Astrocyte of the spinal cord (primary cell): Measurements from ENCODE around the gene PARPBP.
A peak's percentile ranks its signal among the peaks of the same experiment; 100 is the strongest.

Source experiments
- DNase-seq: peaks from one replicate; pipeline ENCODE4 v3.0.0; 2011; ENCODE audit warnings: low read depth, low spot score
- H3K4me3 ChIP-seq: 2 replicates; pipeline ENCODE4 v1.5.1; 2011; ENCODE audit warnings: low read depth, mild to moderate bottlenecking, low read length, moderate library complexity
- in situ Hi-C: cut with HindIII; loops from 2 replicates; pipeline ENCODE4 v1.10.0; 2017; ENCODE audit warnings: low sequenced_read_pairs
- TF ChIP-seq, protein P1 (sequence below): IDR thresholded peaks from 2 replicates; pipeline ENCODE4 v1.5.1; 2012; ENCODE audit warnings: low read depth, mild to moderate bottlenecking, low read length, inconsistent platforms

The PARPBP gene

DNA sequence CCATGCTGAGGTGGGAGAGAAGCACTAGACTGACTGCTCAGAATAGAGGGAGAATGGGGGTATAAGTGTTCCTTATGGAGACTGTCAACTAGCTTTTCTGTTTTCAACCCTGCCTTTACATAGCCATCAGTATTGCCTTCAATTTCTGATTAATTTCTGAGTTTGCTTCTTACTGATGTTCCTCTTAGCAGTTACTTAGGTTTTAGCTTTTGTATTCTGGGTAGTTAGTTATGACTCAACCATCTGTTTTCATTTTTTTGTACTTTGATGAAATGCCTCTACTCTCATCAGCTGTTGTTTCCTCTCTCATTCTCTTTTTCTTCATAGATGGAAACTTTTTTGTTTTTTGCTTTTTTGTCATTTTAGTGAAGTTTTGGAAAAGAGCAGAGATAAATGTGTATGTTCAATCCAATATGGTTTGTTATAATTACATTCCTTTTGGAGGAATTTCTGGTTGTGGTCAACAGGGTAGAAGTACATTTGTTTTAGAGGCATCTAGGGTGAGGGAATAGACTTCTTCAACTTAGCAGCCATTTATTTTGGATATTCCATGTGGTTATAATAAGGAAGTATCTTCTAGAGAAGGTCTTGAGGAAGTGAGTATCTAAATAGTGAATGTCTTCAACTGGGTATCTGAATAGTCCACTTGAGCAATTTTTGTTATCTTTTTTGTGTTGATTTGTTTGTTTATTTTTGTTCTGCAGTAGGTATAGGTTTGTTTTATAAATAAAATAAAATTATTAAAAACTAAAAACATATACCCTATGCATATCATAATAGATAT, 48.0 kb downstream of the PARPBP start:
- H3K4me3 ChIP-seq: no peak overlapping the region
- TF ChIP-seq, protein P1, sequence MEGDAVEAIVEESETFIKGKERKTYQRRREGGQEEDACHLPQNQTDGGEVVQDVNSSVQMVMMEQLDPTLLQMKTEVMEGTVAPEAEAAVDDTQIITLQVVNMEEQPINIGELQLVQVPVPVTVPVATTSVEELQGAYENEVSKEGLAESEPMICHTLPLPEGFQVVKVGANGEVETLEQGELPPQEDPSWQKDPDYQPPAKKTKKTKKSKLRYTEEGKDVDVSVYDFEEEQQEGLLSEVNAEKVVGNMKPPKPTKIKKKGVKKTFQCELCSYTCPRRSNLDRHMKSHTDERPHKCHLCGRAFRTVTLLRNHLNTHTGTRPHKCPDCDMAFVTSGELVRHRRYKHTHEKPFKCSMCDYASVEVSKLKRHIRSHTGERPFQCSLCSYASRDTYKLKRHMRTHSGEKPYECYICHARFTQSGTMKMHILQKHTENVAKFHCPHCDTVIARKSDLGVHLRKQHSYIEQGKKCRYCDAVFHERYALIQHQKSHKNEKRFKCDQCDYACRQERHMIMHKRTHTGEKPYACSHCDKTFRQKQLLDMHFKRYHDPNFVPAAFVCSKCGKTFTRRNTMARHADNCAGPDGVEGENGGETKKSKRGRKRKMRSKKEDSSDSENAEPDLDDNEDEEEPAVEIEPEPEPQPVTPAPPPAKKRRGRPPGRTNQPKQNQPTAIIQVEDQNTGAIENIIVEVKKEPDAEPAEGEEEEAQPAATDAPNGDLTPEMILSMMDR: no peak
- in situ Hi-C loops: no loop called here
- peak; percentile 14 for DNase-seq

DNA sequence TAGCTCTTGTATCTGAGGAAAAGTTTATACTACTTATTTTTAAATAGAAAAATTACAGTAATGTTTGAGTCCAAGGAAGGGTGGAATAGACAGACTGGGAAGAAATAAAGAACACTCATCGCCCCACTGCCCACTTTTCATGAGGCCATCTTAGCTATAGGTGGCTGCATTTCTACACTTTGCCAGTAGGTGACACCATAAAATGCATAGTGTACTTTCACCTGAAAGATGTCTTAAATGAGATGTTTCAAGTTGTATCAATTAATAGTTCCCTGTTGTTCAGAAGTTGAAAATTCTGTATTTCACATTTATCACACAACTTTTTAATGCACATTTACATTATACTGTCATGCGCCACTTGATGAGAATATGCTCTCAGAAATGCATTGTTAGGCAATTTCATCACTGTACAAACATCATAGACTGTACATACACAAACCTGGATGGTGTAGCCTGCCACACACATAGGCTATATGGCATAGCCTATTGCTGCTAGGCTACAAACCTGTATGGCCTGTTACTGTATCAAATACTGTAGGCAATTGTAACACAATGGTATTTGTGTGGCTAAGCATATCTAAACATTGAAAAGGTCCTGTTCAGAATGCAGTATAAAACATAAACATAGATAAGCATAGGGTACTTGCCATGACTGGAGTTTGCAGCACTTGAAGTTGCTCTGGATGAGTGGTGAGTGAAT, 50.1 kb downstream of the PARPBP start:
- in situ Hi-C loops: no loop called here
- DNase-seq: peak; percentile 32
- H3K4me3 ChIP-seq: no peak overlapping the region
- TF ChIP-seq, protein P1: peak; percentile 74

DNA sequence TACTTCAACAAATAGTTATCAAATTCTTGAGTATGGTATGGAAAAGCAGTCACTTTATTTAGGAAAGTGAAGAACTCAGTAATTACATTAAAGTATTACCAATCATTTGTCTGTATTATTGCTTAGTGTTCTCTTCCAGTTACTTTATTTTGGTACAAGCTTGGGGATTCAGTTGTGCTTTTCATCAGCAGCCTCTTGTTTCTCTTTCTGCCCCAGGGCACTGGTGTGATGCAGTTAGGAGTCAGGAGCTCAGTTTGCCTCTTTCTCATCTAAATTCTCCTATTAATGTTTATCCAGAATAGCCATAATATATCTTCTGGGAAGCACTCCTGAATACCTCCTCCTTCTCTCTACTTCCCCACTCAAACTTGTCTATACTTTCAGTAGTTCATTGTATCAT, 52.0 kb downstream of the PARPBP start:
- TF ChIP-seq, protein P1: no peak
- no peak for DNase-seq
- in situ Hi-C loops: no loop called here
- H3K4me3 ChIP-seq: no peak overlapping the region

DNA sequence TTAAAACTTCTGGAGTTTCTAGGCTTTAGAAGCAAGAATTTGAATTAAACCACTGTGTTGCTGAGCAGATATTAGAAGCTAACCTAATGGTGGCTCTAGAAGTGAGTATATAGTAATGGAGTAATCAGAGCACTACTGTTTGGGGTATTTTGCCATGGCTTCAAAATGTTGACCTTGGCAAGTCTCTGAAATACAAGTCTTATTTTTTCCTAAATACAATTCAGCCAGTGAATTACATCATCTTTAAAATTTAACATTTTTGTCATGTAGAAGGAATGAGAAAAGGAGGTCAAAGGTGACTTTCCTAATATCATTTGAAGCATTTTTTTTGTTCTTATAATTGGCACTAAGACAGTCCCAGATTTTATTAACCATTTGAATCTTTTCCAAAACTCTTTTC, 52.5 kb downstream of the PARPBP start:
- H3K4me3 ChIP-seq: no peak overlapping the region
- DNase-seq: peak; percentile 68
- TF ChIP-seq, protein P1: no peak
- in situ Hi-C loops: no loop called here

DNA sequence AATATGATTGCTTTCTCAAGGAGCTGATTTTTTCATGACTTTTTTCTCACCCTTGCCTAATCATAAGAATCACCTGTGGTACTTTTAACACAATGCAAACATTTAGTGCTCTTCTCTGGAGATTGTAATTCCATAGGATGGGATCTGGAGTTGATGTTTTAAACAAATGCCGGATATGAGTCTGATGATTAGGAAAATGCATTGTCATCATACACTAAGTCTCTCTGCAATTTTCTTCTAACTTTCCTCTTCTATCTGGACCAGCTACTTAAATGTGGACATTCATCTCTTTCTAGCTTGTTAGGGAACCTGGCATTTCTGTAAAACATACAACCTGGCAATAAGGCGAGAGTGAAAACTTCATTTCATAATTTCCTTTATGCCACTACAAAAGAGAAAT, 54.1 kb downstream of the PARPBP start:
- DNase-seq: no peak
- in situ Hi-C loops: no loop called here
- H3K4me3 ChIP-seq: no peak overlapping the region
- TF ChIP-seq, protein P1: no peak

DNA sequence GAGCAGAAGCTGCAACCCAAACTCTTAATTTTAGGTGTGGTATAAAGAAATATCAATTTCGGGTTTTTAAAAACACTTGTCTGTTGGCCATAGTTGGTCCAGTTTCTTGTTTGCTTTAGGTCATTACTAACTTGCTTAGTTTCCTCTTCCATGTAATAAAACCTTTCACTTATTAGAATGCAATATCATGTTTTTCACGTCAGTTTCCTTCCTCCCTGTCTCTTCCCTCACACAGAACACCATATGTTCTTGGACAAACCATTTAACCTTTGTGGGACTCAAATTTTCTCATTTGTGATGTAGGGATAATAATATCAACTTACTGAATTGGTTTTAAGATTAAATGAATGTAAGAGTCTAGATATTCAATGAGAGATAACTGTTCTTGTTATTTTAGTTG, 54.8 kb downstream of the PARPBP start:
- no peak overlapping the region for H3K4me3 ChIP-seq
- TF ChIP-seq, protein P1: no peak
- in situ Hi-C loops: no loop called here
- DNase-seq: no peak
